DLD1 (cell line): ENCODE data around the gene ELP1.
"Not testable (repeated sequence)": the region's sequence is repeated elsewhere in the genome, so short reads cannot be mapped to it uniquely, and the experiment has no call there.

Source experiments
- in situ Hi-C: cut with HindIII; loops from 2 replicates; pipeline ENCODE4 v1.10.0; 2017; ENCODE audit warnings: low sequenced_read_pairs

Gene ELP1

DNA sequence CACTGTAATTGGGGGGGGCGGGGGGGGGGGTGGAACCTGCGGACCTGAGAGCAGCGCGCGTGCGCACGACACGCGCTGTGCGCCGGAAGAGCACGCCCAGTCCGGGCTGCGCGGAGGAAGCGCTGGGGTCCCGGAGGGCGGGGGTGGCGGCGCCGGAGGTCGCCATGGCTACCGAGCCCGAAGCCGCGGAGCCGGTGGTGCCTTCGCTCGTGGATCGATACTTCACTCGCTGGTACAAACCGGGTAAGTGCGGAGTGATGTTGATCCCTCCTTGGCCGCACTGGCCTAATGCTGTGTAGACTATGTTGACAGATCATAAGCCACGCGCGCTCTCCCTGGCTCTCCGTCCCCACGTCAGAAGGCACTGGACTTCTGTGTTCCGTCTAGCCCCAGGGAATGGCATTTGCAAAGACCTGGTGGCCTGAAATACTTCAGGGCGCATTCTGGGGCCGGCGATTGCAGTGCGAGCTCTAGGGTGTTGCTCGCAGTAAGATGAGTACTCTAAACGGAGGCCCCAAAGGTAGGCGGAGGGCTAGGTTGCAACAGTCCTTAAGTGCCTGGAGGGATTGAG, 484 bp upstream of the ELP1 start, which contains the start of gene ABITRAM:
Gene ABITRAM, plus strand, starts transcription at position 78 of the 571 bp plus-strand sequence. Its CDS starts 87 bp downstream, at position 165.
- in situ Hi-C loops: no loop called here

DNA sequence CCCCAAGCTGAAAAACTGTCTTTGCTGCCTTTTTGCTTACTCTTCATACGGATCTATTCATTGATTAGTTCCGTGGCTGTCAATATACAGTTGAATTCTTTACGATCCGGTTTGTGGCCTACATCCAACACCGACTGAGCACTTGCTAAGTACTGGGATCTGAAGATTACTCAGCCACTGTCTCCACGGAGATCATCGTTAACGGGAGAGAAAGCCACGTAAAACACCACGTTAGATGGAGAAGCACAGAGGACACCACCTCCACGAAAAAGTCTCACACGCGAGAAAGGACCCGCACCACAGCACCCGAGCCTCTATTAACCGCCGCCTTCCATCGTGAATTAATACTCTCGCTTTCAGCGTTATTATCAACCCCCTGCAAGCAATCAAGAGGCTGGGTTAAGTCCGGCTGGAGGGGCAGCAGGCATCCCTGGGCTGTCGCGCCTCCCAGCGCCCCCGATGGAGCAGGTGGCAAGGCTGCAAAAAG, 650 bp downstream of the ELP1 start:
- in situ Hi-C loops: no loop called here

DNA sequence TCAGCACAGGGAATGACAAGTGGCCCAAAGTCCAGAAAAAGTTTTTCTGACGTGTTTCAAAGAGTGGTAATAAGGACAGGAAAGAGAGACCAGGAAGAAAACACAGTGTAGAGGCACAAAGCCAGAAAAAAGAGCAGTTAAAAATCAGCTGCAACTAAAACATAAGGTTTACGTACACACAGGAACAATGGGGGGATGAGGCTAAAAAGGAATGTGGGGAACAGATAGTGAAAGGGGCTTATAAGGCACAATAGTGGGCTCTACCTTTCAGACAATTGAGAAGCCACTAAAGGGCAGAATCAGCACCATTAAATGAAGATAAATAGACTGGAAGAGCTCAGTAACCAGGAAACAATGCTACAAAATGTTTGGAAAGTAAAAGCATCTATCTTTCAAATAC, 5.5 kb downstream of the ELP1 start:
- in situ Hi-C loops: no loop called here

DNA sequence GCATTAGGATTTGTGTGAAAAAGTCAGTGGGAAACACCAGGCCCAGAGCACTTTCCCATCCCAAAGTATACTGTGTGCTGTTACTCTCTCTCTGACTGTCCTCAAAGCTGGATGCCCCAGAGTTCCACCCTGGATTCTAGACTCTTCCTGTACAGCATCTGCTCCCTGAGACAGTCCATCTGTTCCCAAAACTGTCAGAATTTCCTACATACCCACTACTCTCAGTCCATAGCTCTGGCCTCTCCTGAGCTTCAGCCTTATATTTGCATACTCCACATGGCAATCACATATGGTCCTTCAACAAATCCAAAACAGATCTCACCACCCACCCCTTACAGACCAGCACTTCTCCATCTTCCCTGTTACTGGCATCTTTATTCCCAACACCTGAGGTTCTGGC, 9.5 kb downstream of the ELP1 start:
- in situ Hi-C loops: no loop called here

- in situ Hi-C loops: no loop called here
These were observed 12.7 kb downstream of the ELP1 start for GRCh38 chr9:108921200-108921599.

GRCh38 chr9:108920401-108920800, 13.5 kb downstream of the ELP1 start:
- in situ Hi-C loops: not testable (repeated sequence)

DNA sequence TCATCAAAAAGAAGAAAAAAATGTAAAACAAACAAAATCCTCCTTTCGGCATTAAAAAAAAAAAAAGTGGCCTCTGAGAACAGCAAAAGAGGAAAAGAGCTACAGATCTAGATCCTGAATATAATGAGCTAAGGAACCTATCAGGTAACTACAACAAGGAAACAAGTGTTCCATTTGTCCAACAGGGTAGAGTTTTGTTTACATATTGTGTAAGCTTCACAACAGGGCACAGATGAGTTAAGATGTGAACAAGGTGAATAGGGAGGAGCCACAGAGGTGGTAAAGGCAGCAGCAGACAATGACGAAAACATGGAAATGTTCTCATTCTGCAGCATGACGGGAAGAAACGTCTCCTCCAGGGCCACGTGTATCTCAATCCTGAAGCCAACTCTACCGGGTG, 14.4 kb downstream of the ELP1 start:
- in situ Hi-C loops: no loop called here

DNA sequence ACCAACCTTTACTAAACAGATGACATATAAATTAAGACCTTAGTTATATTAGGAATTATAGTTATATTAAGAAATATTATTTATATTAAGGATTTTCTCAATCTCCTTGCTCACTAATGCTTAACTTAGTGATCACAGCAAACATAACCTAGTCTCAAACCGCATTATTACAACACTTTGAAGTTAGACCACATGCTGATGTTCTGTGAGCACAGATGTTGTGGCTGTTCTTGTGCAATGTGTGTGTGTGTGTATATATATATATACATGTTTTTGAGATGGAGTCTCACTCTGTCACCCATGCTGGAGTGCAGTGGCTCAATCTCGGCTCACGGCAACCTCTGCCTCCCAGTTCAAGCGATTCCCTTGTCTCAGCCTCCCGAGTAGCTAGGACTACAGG, 20.5 kb downstream of the ELP1 start:
- in situ Hi-C loops: no loop called here

GRCh38 chr9:108911820-108912219, 22.1 kb downstream of the ELP1 start:
- in situ Hi-C loops: no loop called here

GRCh38 chr9:108910914-108911313, 23.0 kb downstream of the ELP1 start:
- in situ Hi-C loops: no loop called here

- in situ Hi-C loops: no loop called here
These were observed 23.5 kb downstream of the ELP1 start for GRCh38 chr9:108910402-108910801.

DNA sequence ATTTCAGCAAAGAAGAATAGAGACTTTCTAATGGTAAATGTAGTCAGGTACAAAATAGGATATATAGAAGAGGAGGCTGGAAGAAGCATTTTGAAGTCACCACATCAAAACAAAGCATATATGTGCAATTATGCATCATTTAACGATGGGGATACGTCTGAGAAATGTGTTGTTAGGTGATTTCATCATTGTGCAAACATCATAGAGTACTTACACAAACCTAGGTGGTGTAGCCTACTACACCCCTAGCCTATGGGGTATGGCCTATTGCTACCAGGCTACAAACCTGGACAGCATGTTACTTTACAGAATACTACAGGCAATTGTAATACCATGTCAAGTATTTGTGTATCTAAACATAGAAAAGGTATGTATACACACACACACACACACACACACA, 28.4 kb downstream of the ELP1 start:
- in situ Hi-C loops: no loop called here

DNA sequence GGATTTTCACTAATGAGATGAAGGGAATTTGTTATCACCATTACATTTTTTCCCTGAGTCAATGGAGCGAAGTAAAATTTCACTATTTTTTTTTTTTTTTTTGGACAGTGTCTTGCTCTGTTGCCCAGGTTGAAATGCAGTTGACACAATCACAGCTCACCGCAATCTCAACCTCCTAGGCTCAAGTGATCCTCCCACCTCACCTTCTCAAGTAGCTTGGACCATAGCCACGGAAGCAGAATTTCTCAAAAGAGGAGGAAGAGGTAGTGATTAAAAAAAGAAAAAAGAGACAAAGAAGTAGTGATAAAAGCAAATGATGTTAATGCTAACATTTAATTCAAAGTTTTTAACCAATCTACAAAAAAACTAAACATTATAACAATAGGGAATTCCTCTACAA, 29.8 kb downstream of the ELP1 start:
- in situ Hi-C loops: no loop called here

- in situ Hi-C loops: no loop called here
These were observed 30.4 kb downstream of the ELP1 start for GRCh38 chr9:108903420-108904103.

GRCh38 chr9:108900176-108900575, 33.7 kb downstream of the ELP1 start:
- in situ Hi-C loops: no loop called here

- in situ Hi-C loops: not testable (repeated sequence)
These were observed 34.8 kb downstream of the ELP1 start for GRCh38 chr9:108899023-108899695.

GRCh38 chr9:108897324-108898096, 36.4 kb downstream of the ELP1 start:
- in situ Hi-C loops: no loop called here

- in situ Hi-C loops: no loop called here
These were observed 39.5 kb downstream of the ELP1 start for GRCh38 chr9:108894225-108894997.

- in situ Hi-C loops: no loop called here
These were observed 44.3 kb downstream of the ELP1 start for GRCh38 chr9:108889649-108890067.

GRCh38 chr9:108886594-108887271, 47.2 kb downstream of the ELP1 start:
- in situ Hi-C loops: not testable (repeated sequence)
